GM19438 (cell line): ENCODE measurements around the gene GTF2H2.
"Not testable (repeated sequence)": the region's sequence is repeated elsewhere in the genome, so short reads cannot be mapped to it uniquely, and the experiment has no call there.

Experiments used
- ATAC-seq: cut with Tn5 transposase; IDR thresholded peaks from one replicate; pipeline ENCODE4 v1.9.1; 2021; ENCODE audit warnings: low read depth; ENCODE audit not compliant: unreplicated experiment

GTF2H2 gene

DNA sequence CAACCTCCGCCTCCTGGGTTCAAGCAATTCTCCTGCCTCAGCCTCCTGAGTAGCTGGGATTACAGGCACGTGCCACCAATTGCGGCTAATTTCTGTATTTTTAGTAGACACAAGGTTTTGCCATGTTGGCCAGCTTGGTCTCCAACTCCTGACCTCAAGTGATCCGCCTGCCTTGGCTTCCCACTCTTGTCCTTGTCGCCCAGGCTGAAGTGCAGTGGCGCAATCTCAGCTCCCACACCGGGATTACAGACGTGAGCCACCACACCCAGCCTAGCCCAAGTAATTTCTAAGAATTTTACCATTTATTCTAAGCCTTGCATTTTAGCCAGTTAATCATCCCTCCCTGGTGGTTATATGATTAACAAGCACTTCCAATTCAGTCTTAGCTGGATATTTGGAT is 53.3 kb downstream of the GTF2H2 start:
- ATAC-seq: no peak

DNA sequence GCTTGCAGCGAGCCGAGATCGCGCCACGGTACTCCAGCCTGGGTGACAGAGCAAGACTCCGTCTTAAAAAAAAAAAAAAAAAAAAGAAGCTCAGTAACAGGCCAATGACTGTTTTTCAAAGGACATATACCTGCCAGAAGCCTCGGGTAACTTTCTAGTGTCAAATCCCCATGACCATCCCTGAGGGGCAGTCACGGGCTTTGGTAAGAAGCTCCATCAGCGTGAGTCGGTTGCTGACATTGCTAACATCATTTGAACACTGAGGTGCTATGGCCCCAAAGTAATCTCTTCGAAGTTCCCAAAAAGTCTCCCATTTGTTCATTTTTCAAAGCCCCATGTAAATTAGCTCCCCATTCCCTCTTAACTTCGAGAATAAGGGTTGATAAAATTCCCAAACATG is 53.9 kb downstream of the GTF2H2 start:
- no peak for ATAC-seq

- ATAC-seq: no peak
Measured at GRCh38 chr5:71011194-71011792, 56.2 kb downstream of the GTF2H2 start.

GRCh38 chr5:71006983-71007382 is 60.5 kb downstream of the GTF2H2 start:
- not testable (repeated sequence) for ATAC-seq
